M059J (cell line): ENCODE data around the gene MYBPH. TPM values are rescaled to one million over a fixed set of nuclear protein-coding genes. Genes with fewer than 3 reads are reported as not detected.

Experiments used
- DNase-seq: peaks from one replicate; pipeline ENCODE4 v3.0.0-alpha.2; 2012; ENCODE audit warnings: low read depth
- total RNA-seq: library from RNA; depleted of rRNA; stranded (reverse); fragments of >200 nt; shearing (Covaris generic); gene quantifications from 2 replicates; pipeline ENCODE4 v1.2.3, GENCODE V29; 2014

Gene MYBPH
- total RNA-seq, 1 experiment from 2014 or later = not detected

- no peak for DNase-seq
Observed at GRCh38 chr1:203201516-203202205, 26.0 kb upstream of the MYBPH start.

DNA sequence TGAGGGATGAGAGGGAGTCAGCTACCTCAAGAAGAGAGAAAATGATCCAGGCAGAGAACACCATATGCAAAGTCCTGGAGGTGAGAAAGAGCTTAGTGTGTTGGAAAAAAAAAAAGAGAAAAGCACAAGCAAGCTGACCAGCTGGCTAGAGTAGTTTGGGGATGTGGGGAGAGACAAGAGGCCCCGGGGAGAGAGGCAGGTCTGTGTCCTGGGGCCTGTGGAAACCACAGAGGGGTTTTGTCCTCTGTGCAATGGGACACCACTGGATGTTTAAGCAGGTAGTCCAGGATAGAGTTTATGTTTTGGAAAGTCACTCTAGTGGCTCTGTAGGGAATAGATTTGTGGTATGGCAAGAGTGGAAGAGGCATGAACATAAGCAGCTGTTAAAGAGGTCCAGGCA, 25.3 kb upstream of the MYBPH start:
- DNase-seq = no peak

GRCh38 chr1:203199816-203200571, 24.4 kb upstream of the MYBPH start:
- DNase-seq = peak; percentile 58

- DNase-seq = no peak
Observed at GRCh38 chr1:203199481-203199815, 23.8 kb upstream of the MYBPH start.

GRCh38 chr1:203199002-203199401, 23.4 kb upstream of the MYBPH start:
- no peak for DNase-seq

- DNase-seq = peak; percentile 91
Observed at GRCh38 chr1:203197625-203198024, 22.0 kb upstream of the MYBPH start.

DNA sequence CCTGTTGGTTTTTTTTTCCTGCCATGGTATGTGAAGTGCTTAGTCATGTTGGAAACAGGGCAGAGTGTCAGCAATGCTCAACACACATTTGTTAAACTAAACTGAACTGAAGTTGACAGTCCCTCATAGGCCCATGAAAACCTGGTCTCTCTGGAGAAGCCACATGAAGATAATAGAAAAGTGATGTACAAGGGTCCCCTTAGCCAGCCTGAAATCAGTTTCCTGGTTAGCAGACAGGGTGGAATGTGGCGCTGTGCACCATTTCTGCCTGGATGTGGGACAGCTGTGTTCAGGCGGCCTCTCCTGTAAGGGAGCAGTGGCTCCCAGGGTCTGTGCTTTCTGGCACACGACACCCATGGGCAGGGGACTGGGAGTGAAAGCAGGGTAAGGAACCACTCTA, 20.7 kb upstream of the MYBPH start:
- DNase-seq = peak; percentile 22

GRCh38 chr1:203190949-203191348, 15.3 kb upstream of the MYBPH start:
- no peak for DNase-seq

DNA sequence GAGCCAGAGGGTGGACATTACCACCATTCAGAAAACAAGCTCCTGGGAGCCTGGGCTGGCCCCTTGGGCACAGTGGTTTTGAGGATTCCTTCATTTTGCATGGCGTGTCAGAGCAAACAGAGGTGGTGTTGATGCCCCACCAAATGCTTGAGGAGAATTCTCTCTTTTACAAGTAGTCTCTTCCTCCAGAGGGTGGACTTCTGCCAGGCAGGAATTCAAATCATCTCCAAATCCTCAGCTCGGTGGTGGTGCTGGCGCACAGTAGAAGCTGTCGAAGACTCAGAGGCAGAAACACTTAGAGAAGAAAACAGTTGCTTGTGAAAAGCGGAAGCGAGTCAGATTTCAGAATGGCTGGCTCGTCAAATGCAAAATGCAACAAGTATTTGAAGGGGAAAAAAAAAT, 14.3 kb upstream of the MYBPH start:
- no peak for DNase-seq

GRCh38 chr1:203188686-203189232, 13.1 kb upstream of the MYBPH start:
- DNase-seq = no peak

DNA sequence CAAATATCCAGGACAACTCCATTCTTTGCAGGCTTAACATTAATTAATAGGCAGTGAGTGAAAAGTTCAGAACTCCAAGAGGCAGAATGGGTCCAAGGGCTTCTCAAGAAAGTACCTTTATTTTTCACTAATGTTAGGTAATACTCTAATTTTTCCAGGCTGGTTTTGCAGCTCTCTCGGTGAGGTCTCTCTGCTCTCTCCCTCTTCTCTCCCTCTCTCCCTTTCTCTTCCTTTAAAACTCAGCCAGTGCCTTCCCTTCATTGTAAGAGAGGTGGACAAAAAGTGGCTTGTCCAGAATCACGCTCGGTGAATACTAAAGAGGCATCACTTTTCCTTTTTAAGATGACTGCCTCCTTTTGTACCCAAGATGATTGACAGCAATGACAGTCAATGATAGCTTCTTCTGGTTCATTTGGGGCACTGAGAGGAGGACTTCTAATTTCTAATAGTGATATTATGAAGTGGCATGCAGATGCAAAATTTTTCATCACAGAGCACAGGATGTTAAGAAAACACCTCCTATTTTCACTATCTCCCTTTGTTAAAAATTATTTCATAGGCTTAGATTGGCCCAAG, 12.2 kb upstream of the MYBPH start:
- DNase-seq = no peak

DNA sequence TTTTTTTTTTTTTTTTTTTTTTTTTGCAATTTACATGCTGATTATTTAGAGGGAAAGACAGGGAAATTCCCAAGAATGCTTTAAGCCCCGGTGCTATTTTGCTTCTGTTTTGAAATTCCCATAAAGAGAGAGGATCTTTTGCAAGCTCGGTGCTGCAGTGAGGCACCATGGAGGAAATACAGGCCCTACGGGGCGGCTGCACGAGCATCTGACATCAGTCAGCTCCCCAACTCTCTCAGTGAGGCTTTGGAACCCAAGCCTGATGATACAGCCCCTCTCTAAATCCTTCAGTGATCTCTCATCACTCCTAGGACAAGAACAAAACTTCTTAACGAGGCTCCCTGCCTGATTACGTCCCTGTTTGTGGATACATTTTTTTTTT, 11.7 kb upstream of the MYBPH start:
- DNase-seq = no peak

DNA sequence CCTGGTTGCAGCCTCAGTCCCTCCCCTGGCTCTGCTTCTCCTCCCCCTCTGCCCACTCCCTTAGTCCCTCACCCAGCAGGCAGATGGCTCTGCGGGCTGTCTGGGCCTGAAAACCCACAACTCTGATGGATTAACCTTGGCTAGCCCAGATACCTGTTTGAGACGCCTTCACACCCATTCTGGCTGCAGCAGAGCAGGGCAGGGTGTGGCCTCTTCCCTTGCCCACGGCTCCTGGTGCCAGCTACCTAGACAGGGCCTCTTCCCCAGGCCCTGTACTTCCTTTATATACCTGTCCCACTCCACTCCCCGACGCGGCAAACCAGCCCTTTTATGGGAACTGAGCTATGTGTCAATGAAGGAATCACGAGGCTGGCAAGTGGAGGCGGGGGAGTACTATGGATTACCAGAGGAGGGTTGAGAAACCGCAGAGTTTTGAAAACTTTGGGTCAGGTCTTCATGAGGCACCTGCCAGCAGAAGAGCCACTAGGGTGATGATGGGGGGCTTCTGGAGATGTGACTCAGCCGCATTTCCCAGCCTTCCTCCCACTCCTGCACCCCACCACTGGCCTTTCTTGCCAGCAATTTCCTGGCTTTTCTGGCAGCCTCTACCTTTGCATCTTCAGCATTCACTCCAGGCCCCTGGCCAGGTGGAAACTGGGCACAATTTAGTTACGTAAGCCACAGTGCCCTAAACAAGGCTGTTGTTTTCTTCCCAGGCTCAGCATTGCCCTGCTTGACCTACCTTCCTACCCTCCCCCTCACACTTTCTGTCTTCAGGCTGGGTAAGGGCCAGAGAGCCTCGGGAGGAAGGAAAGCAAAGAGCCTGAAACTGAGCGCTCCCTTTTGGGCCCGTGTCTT, 11.0 kb upstream of the MYBPH start, which contains the start of gene CHI3L1:
CHI3L1 (minus strand) TSS at position 259 of the 858 bp plus-strand sequence; CDS start at position 178, 81 bp downstream.
- no peak for DNase-seq

DNA sequence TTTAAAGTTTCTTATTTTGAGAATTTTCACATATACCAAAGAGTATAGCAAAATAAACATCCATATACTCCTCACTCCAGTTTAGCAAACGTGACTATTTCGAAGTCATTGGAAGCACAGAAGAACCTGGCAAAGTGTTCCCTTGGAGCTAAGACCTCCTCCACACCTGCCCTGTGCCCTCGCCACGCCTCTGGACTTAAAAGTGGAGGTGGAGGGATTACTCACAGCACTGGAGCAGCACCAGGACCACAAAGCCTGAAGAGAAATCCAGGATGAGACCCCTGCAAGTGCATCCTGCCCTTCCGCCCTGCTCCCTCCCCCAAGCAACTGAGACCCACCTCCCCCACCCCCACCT, 10.4 kb upstream of the MYBPH start:
- DNase-seq = no peak

- DNase-seq = no peak
Observed at GRCh38 chr1:203185585-203185984, 10.0 kb upstream of the MYBPH start.

DNA sequence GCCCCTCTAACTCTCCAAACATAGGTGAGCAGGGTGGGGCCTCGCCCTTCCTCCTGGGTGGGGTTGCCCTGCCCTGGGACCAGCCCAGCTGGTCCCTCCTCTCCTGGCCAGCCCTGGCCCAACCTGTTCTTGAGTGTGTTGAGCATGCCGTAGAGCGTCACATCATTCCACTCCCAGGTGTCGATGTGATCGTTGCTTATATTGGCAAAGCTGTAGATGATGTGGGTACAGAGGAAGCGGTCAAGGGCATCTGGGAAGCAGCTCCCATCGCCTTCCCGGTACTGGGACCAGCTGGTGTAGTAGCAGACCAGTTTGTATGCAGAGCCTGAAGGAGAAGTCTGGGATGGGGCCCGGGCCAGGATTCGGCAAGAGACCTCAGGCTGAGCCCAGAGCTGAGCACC, 9.4 kb upstream of the MYBPH start:
- DNase-seq = no peak

DNA sequence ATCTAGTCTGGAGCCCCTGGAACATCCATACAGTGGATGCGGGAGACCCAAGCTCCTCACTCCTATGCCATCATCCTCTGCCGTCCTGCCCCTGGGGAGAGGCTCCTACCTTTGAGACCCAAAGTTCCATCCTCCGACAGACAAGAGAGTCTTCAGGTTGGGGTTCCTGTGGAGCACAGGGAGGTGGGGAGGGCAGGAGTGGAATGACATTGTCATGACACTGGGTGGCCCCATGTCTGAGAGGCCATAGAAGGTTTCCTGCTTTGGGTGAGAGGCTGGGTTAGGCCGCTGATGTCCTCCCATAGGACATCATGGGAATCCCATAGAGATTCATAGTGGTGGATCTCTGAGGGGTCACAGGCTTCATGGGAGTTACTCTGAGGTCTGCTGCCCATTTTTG, 8.8 kb upstream of the MYBPH start:
- no peak for DNase-seq

DNA sequence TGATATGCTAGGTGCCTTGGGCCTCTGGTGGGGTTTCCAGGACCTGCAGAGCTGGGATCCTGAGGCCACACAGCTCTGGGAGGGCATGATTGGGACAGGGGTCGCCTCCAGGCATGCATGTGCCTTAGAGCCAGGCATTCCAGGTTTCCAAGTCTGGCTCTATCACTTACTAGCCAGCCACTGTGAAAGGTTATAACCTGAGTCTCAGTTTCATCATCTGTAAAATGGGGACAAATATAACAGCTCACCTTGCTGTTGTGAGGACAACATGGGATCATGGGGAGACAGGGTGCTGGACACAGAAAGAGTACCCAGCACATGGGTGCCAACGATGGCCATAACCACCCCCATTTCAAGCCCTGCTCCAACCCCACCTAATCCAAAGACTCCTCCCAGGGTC, 8.2 kb upstream of the MYBPH start:
- DNase-seq = no peak

DNA sequence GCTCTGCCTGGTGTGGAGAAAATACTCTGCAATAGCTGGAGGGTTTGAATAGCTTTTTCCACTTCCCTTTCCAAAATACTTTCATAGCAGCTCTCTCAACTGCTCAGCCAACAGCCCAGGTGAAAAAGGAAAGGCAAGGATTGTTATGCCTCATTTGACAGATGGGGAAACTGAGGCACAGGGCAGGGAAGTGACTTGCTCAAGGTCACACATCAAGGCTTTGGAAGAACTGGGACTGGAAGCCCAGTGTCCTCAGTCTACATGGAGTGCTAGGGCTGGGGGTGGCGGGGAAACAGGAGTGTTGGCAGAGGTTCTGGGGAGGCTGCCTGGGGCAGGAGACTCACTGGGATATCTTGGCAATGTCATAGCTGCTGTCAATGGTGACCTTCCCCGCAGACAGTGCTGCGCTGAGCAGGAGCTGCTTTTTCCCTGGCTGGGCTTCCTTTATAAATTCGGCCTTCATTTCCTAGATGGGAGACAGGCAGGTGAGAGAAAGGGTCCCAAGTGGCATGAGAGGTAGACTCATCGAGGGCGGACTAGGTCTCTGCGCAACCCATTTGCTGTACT, 6.8 kb upstream of the MYBPH start:
- no peak for DNase-seq

DNA sequence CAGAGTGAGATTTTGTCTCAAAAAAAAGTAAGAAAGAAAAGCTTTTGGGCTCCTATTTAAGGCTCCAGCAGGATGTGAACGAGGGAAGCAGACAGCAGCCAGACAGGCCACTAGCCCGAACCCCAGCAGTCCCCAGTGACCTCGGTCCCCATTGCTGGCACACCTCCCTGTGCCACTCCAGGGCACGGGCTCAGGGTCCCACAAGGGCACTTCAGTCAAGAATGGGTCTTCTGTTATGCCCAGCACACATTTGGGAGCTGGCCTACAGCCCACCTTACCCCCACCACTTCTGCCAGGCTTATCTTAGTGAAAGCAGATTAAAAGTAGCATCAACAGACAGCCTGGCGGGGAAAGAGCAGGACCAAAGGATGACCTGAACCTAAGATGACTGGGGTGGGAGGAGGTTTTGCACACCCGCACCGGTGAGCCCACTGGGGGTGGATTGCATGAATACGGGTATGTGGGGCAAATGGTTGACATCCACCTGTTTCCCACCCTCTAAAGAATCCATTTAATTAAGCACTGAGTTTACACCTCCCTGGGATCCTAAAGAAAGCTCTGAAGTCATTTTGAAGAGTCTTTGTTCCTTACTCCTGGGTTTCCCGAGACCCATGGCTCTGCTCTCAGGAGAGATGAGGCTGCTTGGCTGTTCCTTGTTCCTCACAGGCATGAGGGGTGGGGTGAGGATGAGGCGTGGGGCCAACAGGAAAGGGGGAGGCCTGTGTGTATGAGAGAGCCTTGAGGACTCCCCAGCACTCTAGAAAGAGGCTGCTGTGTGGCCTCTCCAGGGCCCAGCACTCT, 6.2 kb upstream of the MYBPH start:
- DNase-seq = no peak
